SK-N-SH (cell line): ENCODE measurements around the gene PRKCB. TPM values are rescaled to one million over a fixed set of nuclear protein-coding genes. Genes with fewer than 3 reads are reported as not detected.

Source experiments
- CTCF ChIA-PET: fragments of 300-600, 350-600 bp; formaldehyde crosslinking; extraction: SDS; loops from one replicate; lab custom pipeline; 2021; lab: Yijun Ruan, JAX
- POLR2A ChIA-PET: fragments of 350-600 bp; sonication (Branson Sonifier 250); formaldehyde crosslinking; extraction: SDS; loops from one replicate; lab custom pipeline; 2020; ENCODE audit warnings: antibody characterized with exemption, inconsistent platforms; lab: Yijun Ruan, JAX
- DNase-seq: peaks from one replicate; pipeline ENCODE4 v3.0.0; 2012
- H2AFZ ChIP-seq: fragments of 200-600 bp; sonication (generic); 2 replicates; pipeline ENCODE4 v1.8.1; 2016; ENCODE audit warnings: antibody characterized with exemption, mild to moderate bottlenecking, low read depth
- H3F3A ChIP-seq: fragments of 200-600 bp; sonication (generic); replicated peaks from 2 replicates; pipeline ENCODE3; 2016; ENCODE audit warnings: antibody characterized with exemption, mild to moderate bottlenecking; ENCODE audit not compliant: insufficient read depth
- H3K27ac ChIP-seq, 2 experiments: fragments of 200-500 bp in 1 of 2; fragments of 200-600 bp in 1 of 2; sonication (Bioruptor generic) in 1 of 2; sonication (generic), shearing (Covaris generic) in 1 of 2; 2 replicates each; pipeline versions ENCODE4 v1.5.1 to v1.6.1; 2014 to 2016; ENCODE audit warnings: low read depth in 2 of 2, inconsistent platforms in 1 of 2, low read length in 1 of 2, mild to moderate bottlenecking in 1 of 2, mixed read lengths in 1 of 2
- H3K27me3 ChIP-seq: fragments of 200-600 bp; sonication (generic), shearing (Covaris generic); 2 replicates; pipeline ENCODE4 v1.6.1; 2016; ENCODE audit warnings: mixed run types; ENCODE audit not compliant: insufficient read depth
- H3K36me3 ChIP-seq, 2 experiments: fragments of 200-500 bp in 1 of 2; fragments of 200-600 bp in 1 of 2; sonication (Bioruptor generic) in 1 of 2; sonication (generic) in 1 of 2; replicated peaks in 1 of 2; 2 replicates each; pipeline versions ENCODE3 to v1.5.1; 2014 to 2016; ENCODE audit warnings: low read length in 1 of 2, mild to moderate bottlenecking in 1 of 2; ENCODE audit not compliant: insufficient read depth in 2 of 2, control insufficient read depth in 1 of 2
- H3K4me1 ChIP-seq, 2 experiments: fragments of 200-500 bp in 1 of 2; fragments of 200-600 bp in 1 of 2; sonication (Bioruptor generic) in 1 of 2; sonication (generic), shearing (Covaris generic) in 1 of 2; 2 replicates each; pipeline versions ENCODE4 v1.5.1 to v1.6.1; 2014 to 2016; ENCODE audit warnings: low read depth in 1 of 2, low read length in 1 of 2, mixed run types in 1 of 2; ENCODE audit not compliant: insufficient read depth in 2 of 2, control insufficient read depth in 1 of 2
- H3K4me2 ChIP-seq: fragments of 200-600 bp; sonication (generic), shearing (Covaris generic); 2 replicates; pipeline ENCODE4 v1.6.1; 2017; ENCODE audit warnings: mixed run types
- H3K4me3 ChIP-seq, 2 experiments: fragments of 200-500 bp in 1 of 2; fragments of 200-600 bp in 1 of 2; sonication (Bioruptor generic) in 1 of 2; sonication (generic), shearing (Covaris generic) in 1 of 2; 2 replicates each; pipeline versions ENCODE4 v1.5.1 to v1.8.1; 2014 to 2016; ENCODE audit warnings: low read depth in 2 of 2, inconsistent platforms in 1 of 2, low read length in 1 of 2, mild to moderate bottlenecking in 1 of 2, mixed read lengths in 1 of 2, moderate library complexity in 1 of 2
- H3K79me2 ChIP-seq: fragments of 200-600 bp; sonication (generic); 2 replicates; pipeline ENCODE4 v1.8.1; 2017; ENCODE audit warnings: mild to moderate bottlenecking; ENCODE audit not compliant: insufficient read depth
- H3K9ac ChIP-seq: fragments of 200-600 bp; sonication (generic); 2 replicates; pipeline ENCODE4 v1.6.1; 2017; ENCODE audit warnings: mixed run types
- H3K9me2 ChIP-seq: fragments of 200-600 bp; sonication (generic); 2 replicates; pipeline ENCODE4 v1.6.1; 2017; ENCODE audit warnings: mixed run types
- H3K9me3 ChIP-seq: fragments of 200-600 bp; sonication (generic); 2 replicates; pipeline ENCODE4 v1.6.1; 2017; ENCODE audit warnings: mixed run types, mild to moderate bottlenecking, moderate library complexity
- H4K20me1 ChIP-seq: fragments of 200-600 bp; sonication (generic); 2 replicates; pipeline ENCODE4 v1.6.1; 2017; ENCODE audit warnings: mild to moderate bottlenecking, mixed run types; ENCODE audit not compliant: insufficient read depth
- CTCF ChIP-seq: fragments of 200-600 bp; sonication (generic); IDR thresholded peaks from 2 replicates; pipeline ENCODE4 v1.6.1; 2017; ENCODE audit warnings: antibody characterized with exemption, mild to moderate bottlenecking, moderate library complexity
- ELF1 ChIP-seq: IDR thresholded peaks from 2 replicates; pipeline ENCODE4 v1.4.0; 2012
- EP300 ChIP-seq, 2 experiments: IDR thresholded peaks; 2 replicates each; pipeline versions ENCODE4 v1.4.0 to v1.6.1; 2012; ENCODE audit warnings: borderline replicate concordance in 1 of 2, low read depth in 1 of 2, low read length in 1 of 2
- EZH2phosphoT487 ChIP-seq: fragments of 200-600 bp; sonication (generic); IDR thresholded peaks from 2 replicates; pipeline ENCODE4 v1.6.1; 2017; ENCODE audit warnings: low read depth, mixed run types, mild to moderate bottlenecking, antibody characterized with exemption, moderate library complexity, borderline replicate concordance
- FOSL2 ChIP-seq: IDR thresholded peaks from 2 replicates; pipeline ENCODE4 v1.4.0; 2012; ENCODE audit warnings: low read depth, mild to moderate bottlenecking, moderate library complexity, borderline replicate concordance
- FOXJ3 ChIP-seq: sonication (generic); formaldehyde crosslinking; IDR thresholded peaks from 2 replicates; pipeline ENCODE4 v1.5.1; 2020; ENCODE audit warnings: mild to moderate bottlenecking, missing genetic modification reagents
- GABPA ChIP-seq: IDR thresholded peaks from 2 replicates; pipeline ENCODE4 v1.4.0; 2012; ENCODE audit warnings: low read depth, mild to moderate bottlenecking
- MAX ChIP-seq: IDR thresholded peaks from 2 replicates; pipeline ENCODE4 v1.4.0; 2012; ENCODE audit warnings: low read depth
- MEF2A ChIP-seq: IDR thresholded peaks from 2 replicates; pipeline ENCODE4 v1.4.0; 2012; ENCODE audit warnings: low read depth, borderline replicate concordance
- NRF1 ChIP-seq: IDR thresholded peaks from 2 replicates; pipeline ENCODE4 v1.6.1; 2012; ENCODE audit warnings: low read depth, mild to moderate bottlenecking, low read length
- RAD21 ChIP-seq: IDR thresholded peaks from 2 replicates; pipeline ENCODE4 v1.6.1; 2012; ENCODE audit warnings: mild to moderate bottlenecking, low read length
- RFX5 ChIP-seq: IDR thresholded peaks from 2 replicates; pipeline ENCODE4 v1.6.1; 2012; ENCODE audit warnings: mild to moderate bottlenecking, improper control_type of control experiment, low read length
- RXRA ChIP-seq: IDR thresholded peaks from 2 replicates; pipeline ENCODE4 v1.4.0; 2012; ENCODE audit warnings: low read depth, mild to moderate bottlenecking, borderline replicate concordance
- SIN3A ChIP-seq: IDR thresholded peaks from 2 replicates; pipeline ENCODE4 v1.6.1; 2012; ENCODE audit warnings: low read depth, mild to moderate bottlenecking, low read length, moderate library complexity, borderline replicate concordance
- TCF12 ChIP-seq: IDR thresholded peaks from 2 replicates; pipeline ENCODE4 v1.4.0; 2012
- ZBTB33 ChIP-seq: IDR thresholded peaks from 2 replicates; pipeline ENCODE4 v1.4.0; 2012; ENCODE audit warnings: low read depth, borderline replicate concordance
- WGBS: methylation state at CpG from one replicate; pipeline ENCODE4 v1.1.6; 2017; ENCODE audit warnings: low lambda C conversion rate; 5-methylcytosine and 5-hydroxymethylcytosine counted together
- polyA plus RNA-seq, 3 experiments: library from polyadenylated mRNA; depleted of rRNA; stranded (reverse); fragments of >200 nt; gene quantifications; 2 replicates each; pipeline ENCODE4 v1.2.3, GENCODE V29; 2012
- TF ChIP-seq, protein P1 (sequence below): IDR thresholded peaks from 2 replicates; pipeline ENCODE4 v1.4.0; 2012; ENCODE audit warnings: low read depth, borderline replicate concordance

The PRKCB gene
- polyA plus RNA-seq, 1 of the 3 experiments (the other 2 are of a cell fraction): 0.12 TPM

DNA sequence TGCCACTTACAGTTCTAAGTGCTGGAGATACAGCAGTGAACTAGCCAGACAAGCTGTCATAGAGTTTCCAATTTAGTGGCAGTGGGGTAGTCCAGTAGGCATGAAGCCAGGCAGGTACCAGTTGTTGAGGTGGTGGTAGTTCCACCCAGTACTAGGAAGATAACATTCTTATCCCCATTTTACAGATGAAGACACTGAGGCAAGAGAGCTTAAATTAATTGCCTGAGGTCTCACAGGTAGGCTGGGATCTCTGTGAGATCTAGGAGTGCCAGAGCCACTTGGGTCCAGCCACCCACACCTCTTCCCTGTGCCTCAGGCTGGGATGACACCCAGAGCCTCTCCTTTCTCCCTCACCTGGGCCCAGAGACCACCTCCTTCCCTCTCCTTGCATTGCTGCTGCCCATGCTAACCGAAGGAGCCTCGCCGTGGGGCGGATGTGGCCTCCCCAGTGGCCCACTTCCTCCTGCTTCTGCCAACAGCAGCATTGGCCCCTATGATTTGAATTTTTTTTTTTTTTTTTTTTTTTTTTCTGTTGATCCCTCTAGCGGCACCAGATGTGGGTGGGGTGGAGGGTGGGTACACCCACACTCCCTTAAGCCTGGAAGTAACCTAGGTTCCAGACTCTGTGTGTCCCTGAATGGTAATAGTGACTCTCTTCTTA is 114.0 kb downstream of the PRKCB start (continued):
- no peak for TF ChIP-seq FOXJ3 (CRISPR knock-in tag)
- TF ChIP-seq FOSL2: no peak
- no peak for TF ChIP-seq RXRA
- TF ChIP-seq GABPA: no peak
- TF ChIP-seq MAX: no peak
- no peak for TF ChIP-seq CTCF
- TF ChIP-seq, all 33 proteins: peak for 0

GRCh38 chr16:23950291-23950894 is 114.6 kb downstream of the PRKCB start:
- Histone ChIP-seq H3K9ac (no peak overlapping the region), H3K27me3 (no peaks in the 10 kb centered on the region), H3K4me2 (no peak overlapping the region), H3K9me2 (no peaks in the 10 kb centered on the region), H4K20me1 (no peaks in the 10 kb centered on the region), H3F3A (no peaks in the 10 kb centered on the region), H3K4me1 (no peaks in the 10 kb centered on the region; a peak in 2 of 4 replicates), H3K9me3 (no peaks in the 10 kb centered on the region), H3K4me3 (no peak overlapping the region), H2AFZ (no peak overlapping the region), H3K79me2 (no peaks in the 10 kb centered on the region), H3K27ac (no peak overlapping the region), H3K36me3 (no peaks in the 10 kb centered on the region)
- TF ChIP-seq SIN3A: no peak
- no peak for TF ChIP-seq RXRA
- no peak for TF ChIP-seq EZH2phosphoT487
- DNase-seq: no peak
- whole genome bisulfite sequencing: 39% methylated on average over 3 of the region's 3 CpGs
- CTCF ChIA-PET: no interaction called here
- POLR2A ChIA-PET: no interaction called here

DNA sequence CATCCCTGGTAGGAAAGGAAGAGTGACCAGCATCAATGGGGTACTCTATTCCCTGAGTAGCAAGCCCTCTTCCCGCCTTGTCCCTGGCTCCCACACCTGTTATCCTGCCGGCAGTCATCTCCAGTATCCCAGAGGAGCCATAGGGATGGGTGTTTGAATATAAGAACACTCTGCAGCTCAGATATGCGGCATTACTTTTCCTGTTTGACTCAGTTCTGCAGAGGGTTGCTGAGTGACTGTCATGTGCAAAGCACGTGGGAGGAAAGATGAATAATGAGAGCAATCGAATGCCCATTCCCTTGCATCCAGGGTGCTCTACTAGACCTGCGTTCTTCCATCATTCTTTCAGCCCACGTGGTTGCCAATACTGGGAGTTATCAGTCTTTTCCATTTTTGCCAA is 115.1 kb downstream of the PRKCB start:
- DNase-seq: no peak
- CTCF ChIA-PET: no interaction called here
- TF ChIP-seq RXRA (no peak), SIN3A (no peak), RFX5 (no peak), MEF2A (no peak), FOXJ3 (CRISPR knock-in tag) (no peak), TCF12 (no peak), ZBTB33 (no peak), FOSL2 (no peak), ELF1 (no peak), RAD21 (no peak), NRF1 (no peak), GABPA (no peak), EP300 (IDR thresholded peaks at IDR 0.05; ENCODE audit: borderline replicate concordance in 1 of 2, low read depth in 1 of 2, low read length in 1 of 2) (no peak), EZH2phosphoT487 (no peak)
- TF ChIP-seq, protein P1, sequence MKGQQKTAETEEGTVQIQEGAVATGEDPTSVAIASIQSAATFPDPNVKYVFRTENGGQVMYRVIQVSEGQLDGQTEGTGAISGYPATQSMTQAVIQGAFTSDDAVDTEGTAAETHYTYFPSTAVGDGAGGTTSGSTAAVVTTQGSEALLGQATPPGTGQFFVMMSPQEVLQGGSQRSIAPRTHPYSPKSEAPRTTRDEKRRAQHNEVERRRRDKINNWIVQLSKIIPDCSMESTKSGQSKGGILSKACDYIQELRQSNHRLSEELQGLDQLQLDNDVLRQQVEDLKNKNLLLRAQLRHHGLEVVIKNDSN: no peak

More for the DNA sequence above, 115.1 kb downstream of the PRKCB start:
- H3K4me1 ChIP-seq: no peaks in the 10 kb centered on the region; a peak in 2 of 4 replicates
- 38% methylated on average over 7 of the region's 7 CpGs for WGBS
- no peak overlapping the region for H2AFZ ChIP-seq
- H3K9me2 ChIP-seq: no peaks in the 10 kb centered on the region
- no peaks in the 10 kb centered on the region for H4K20me1 ChIP-seq
- H3K36me3 ChIP-seq: no peaks in the 10 kb centered on the region
- H3K27me3 ChIP-seq: no peaks in the 10 kb centered on the region
- no peaks in the 10 kb centered on the region for H3K79me2 ChIP-seq
- no peak overlapping the region for H3K4me2 ChIP-seq
- H3K27ac ChIP-seq: no peak overlapping the region
- no peak overlapping the region for H3K9ac ChIP-seq
- POLR2A ChIA-PET: no interaction called here
- H3K4me3 ChIP-seq: no peak overlapping the region
- no peaks in the 10 kb centered on the region for H3K9me3 ChIP-seq
- no peaks in the 10 kb centered on the region for H3F3A ChIP-seq
